Lung (tissue), 12 donors: ENCODE measurements around the gene DLAT. TPM values are rescaled to one million over a fixed set of nuclear protein-coding genes. Genes with fewer than 3 reads are reported as not detected.

Experiments used
- ATAC-seq: fragments of 200-7000 bp; cut with Tn5 transposase; one replicate; pipeline ENCODE4 v1.9.1; 2020; ENCODE audit warnings: moderate number of reproducible peaks; ENCODE audit not compliant: insufficient read depth, low FRiP score
- DNase-seq, 3 donors: peaks; one replicate each; pipeline ENCODE4 v3.0.0-alpha.2; 2013 to 2017
- H3K27ac ChIP-seq, 2 donors: one replicate each; pipeline ENCODE4 v1.5.1; 2013; ENCODE audit warnings: mild to moderate bottlenecking in 2 of 2, moderate library complexity in 2 of 2, control low read depth in 1 of 2, inconsistent platforms in 1 of 2, low read depth in 1 of 2, low read length in 1 of 2
- H3K27me3 ChIP-seq, 3 donors: one replicate each; pipeline ENCODE4 v1.5.1; 2013; ENCODE audit warnings: low read length in 2 of 3; ENCODE audit not compliant: control insufficient read depth in 3 of 3, insufficient read depth in 3 of 3
- H3K36me3 ChIP-seq, 4 donors: one replicate each; pipeline ENCODE4 v1.5.1; 2013; ENCODE audit warnings: low read length in 4 of 4, mild to moderate bottlenecking in 1 of 4, moderate library complexity in 1 of 4; ENCODE audit not compliant: control insufficient read depth in 4 of 4, insufficient read depth in 4 of 4
- H3K4me1 ChIP-seq, 5 donors: one replicate each; pipeline ENCODE4 v1.5.1; 2013; ENCODE audit warnings: low read length in 5 of 5, mild to moderate bottlenecking in 2 of 5, moderate library complexity in 1 of 5; ENCODE audit not compliant: control insufficient read depth in 5 of 5, insufficient read depth in 5 of 5
- H3K4me3 ChIP-seq: one replicate; pipeline ENCODE4 v1.5.1; 2013; ENCODE audit warnings: mild to moderate bottlenecking, control low read depth, moderate library complexity
- H3K9ac ChIP-seq, 2 donors: one replicate each; pipeline ENCODE4 v1.5.1; 2013; ENCODE audit warnings: low read length in 2 of 2, control low read depth in 1 of 2; ENCODE audit not compliant: insufficient read depth in 1 of 2
- H3K9me3 ChIP-seq, 4 donors: one replicate each; pipeline ENCODE4 v1.5.1; 2013; ENCODE audit warnings: low read length in 3 of 4, mild to moderate bottlenecking in 1 of 4, moderate library complexity in 1 of 4; ENCODE audit not compliant: control insufficient read depth in 4 of 4, insufficient read depth in 3 of 4
- WGBS, 2 donors: extraction: QIAGEN DNeasy Blood & Tissue Kit; methylation state at CpG; one replicate each; pipeline ENCODE4 v1.1.7; 2013; 5-methylcytosine and 5-hydroxymethylcytosine counted together
- polyA plus RNA-seq, 2 donors: library from polyadenylated mRNA; stranded (reverse); fragments of 200-250 nt; gene quantifications; one replicate each; pipeline ENCODE4 v1.2.1, GENCODE V29; 2013
- total RNA-seq, 2 donors: library from RNA; depleted of rRNA in 1 of 2; stranded (reverse); fragments of >200 nt in 1 of 2; gene quantifications; one replicate each; pipeline ENCODE4 v1.2.1, GENCODE V29; 2014 to 2021
- TF ChIP-seq, protein P1 (sequence below): IDR thresholded peaks from 2 replicates; pipeline ENCODE4 v1.5.1; 2012; ENCODE audit warnings: mild to moderate bottlenecking; ENCODE audit errors: control extremely low read depth, extremely low read depth
- donor health status: control.
- donor health status: control.
- donor health status: Bipolar disorder and iron deficiency.
- donor health status: healthy.
- donor health status: DM: yes; HTN: yes; CAD: no.

Gene DLAT
- total and polyA plus RNA-seq, 4 donors: 12.0 to 32.9 (median 26.5) TPM

- peaks cover 7 to 42% (median 18%) of the 10 kb centered on the region in 4 donors for H3K36me3 ChIP-seq
- H3K27me3 ChIP-seq: no peaks in the 10 kb centered on the region
- TF ChIP-seq, protein P1, sequence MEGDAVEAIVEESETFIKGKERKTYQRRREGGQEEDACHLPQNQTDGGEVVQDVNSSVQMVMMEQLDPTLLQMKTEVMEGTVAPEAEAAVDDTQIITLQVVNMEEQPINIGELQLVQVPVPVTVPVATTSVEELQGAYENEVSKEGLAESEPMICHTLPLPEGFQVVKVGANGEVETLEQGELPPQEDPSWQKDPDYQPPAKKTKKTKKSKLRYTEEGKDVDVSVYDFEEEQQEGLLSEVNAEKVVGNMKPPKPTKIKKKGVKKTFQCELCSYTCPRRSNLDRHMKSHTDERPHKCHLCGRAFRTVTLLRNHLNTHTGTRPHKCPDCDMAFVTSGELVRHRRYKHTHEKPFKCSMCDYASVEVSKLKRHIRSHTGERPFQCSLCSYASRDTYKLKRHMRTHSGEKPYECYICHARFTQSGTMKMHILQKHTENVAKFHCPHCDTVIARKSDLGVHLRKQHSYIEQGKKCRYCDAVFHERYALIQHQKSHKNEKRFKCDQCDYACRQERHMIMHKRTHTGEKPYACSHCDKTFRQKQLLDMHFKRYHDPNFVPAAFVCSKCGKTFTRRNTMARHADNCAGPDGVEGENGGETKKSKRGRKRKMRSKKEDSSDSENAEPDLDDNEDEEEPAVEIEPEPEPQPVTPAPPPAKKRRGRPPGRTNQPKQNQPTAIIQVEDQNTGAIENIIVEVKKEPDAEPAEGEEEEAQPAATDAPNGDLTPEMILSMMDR: no peak
- no peak overlapping the region for H3K9ac ChIP-seq
- H3K4me3 ChIP-seq: no peak overlapping the region
- WGBS, 2 donors: 76 to 77% methylated on average over 3 of the region's 3 CpGs
- no peak for DNase-seq
- H3K27ac ChIP-seq: no peak overlapping the region
- no peaks in the 10 kb centered on the region for H3K9me3 ChIP-seq
- no peak for ATAC-seq
- H3K4me1 ChIP-seq: peaks cover 0 to 2% (median 0%) of the 10 kb centered on the region in 5 donors
Measured at GRCh38 chr11:112050721-112051120, 25.5 kb downstream of the DLAT start.

- H3K36me3 ChIP-seq: peaks cover 6 to 36% (median 18%) of the 10 kb centered on the region in 4 donors
- ATAC-seq (no peak), DNase-seq (no peak)
- no peak overlapping the region for H3K9ac ChIP-seq
- 88 to 91% methylated on average over 3 of the region's 3 CpGs for WGBS, 2 donors
- no peaks in the 10 kb centered on the region for H3K9me3 ChIP-seq
- peaks cover 0 to 2% (median 0%) of the 10 kb centered on the region in 5 donors for H3K4me1 ChIP-seq
- H3K4me3 ChIP-seq: no peak overlapping the region
- TF ChIP-seq, protein P1: no peak
- no peak overlapping the region for H3K27ac ChIP-seq
- no peaks in the 10 kb centered on the region for H3K27me3 ChIP-seq
Measured at GRCh38 chr11:112051768-112052167, 26.6 kb downstream of the DLAT start.

DNA sequence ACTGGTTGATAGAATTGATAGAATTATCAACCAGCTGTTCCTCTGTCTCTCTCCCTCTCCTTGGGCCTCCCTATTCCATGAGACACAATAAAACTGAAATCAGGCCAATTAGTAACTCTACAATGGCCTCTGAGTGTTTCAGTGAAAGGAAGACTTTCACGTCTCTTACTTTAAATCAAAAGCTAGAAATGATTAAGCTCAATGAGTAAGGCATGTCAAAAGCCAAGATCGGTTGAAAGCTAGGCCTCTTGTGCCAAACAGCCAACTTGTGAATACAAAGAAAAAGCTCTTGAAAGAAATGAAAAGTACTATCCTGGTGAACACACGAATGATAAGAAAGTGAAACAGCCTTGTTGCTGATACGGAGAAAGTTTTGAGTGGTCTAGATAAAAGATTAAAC lies 32.0 kb downstream of the DLAT start:
- TF ChIP-seq, protein P1: no peak
- 71 to 76% methylated on average over 4 of the region's 4 CpGs for WGBS, 2 donors
- H3K27ac ChIP-seq: no peak overlapping the region

DNA sequence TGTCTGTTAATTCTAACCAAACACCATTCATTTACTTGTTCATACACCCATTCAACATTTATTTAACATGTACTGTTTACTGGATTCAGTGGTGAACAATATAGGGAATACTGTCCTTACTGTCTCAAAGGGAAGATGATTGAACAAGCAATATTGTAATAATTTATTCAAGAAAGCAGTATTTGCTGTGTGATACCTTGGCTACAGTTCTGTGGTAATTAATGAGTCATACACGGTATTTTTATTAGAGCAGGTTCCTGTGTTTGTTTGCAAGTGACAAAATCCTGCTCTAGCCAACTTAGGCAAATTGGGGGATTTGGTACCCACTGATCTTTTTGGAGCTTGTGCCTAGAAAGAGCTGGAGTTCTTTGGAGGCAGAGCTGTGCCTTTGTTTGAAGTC lies 32.9 kb downstream of the DLAT start:
- no peaks in the 10 kb centered on the region for H3K27me3 ChIP-seq
- H3K9me3 ChIP-seq: no peaks in the 10 kb centered on the region
- WGBS, 2 donors: 47 to 74% methylated on average over 1 of the region's 1 CpG
- ATAC-seq: no peak
- H3K4me1 ChIP-seq: no peaks in the 10 kb centered on the region
- no peak overlapping the region for H3K4me3 ChIP-seq
- TF ChIP-seq, protein P1: no peak
- H3K36me3 ChIP-seq: peaks cover 4 to 33% (median 19%) of the 10 kb centered on the region in 4 donors
- DNase-seq: no peak
- no peak overlapping the region for H3K27ac ChIP-seq
- H3K9ac ChIP-seq: no peak overlapping the region

More for the DNA sequence above, 32.0 kb downstream of the DLAT start:
- no peak overlapping the region for H3K4me3 ChIP-seq
- peaks cover 4 to 39% (median 21%) of the 10 kb centered on the region in 4 donors for H3K36me3 ChIP-seq
- peak in 2 of 3 donors; percentile 30 to 48 for DNase-seq
- no peaks in the 10 kb centered on the region for H3K27me3 ChIP-seq
- ATAC-seq: no peak
- H3K4me1 ChIP-seq: no peaks in the 10 kb centered on the region
- H3K9ac ChIP-seq: no peak overlapping the region
- no peaks in the 10 kb centered on the region for H3K9me3 ChIP-seq
